Hepatic stellate cell (primary cell): ENCODE data around the gene RTKN.

Experiments
- DNase-seq: peaks from one replicate; pipeline ENCODE4 v3.0.0; 2011; ENCODE audit warnings: low spot score

RTKN gene

GRCh38 chr2:74379851-74380789, 61.6 kb downstream of the RTKN start, which contains the start of gene DCTN1:
Gene DCTN1, minus strand, starts transcription at chr2:74380311. Its CDS starts 274 bp downstream, at chr2:74380037.
- DNase-seq, result peak; percentile 87

DNA sequence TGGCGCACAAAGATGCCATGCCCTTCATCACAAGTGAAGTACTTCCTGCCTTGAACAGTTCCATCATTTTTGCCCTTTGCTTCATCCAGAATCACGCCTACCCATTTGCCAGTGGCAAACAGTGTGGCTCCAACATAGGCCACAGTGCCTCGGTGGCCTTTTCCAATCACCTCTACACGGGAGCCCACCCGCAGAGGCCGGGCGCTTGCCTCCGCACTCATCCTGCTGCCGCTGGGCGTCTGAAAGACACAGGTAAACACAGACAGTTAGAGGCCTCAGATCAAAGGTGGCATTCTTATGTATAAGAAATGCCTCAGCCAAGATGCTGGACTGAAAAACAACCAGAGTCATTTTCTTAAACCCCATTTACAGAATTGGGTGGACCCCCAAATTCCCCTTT, 63.7 kb downstream of the RTKN start:
- no peak for DNase-seq

DNA sequence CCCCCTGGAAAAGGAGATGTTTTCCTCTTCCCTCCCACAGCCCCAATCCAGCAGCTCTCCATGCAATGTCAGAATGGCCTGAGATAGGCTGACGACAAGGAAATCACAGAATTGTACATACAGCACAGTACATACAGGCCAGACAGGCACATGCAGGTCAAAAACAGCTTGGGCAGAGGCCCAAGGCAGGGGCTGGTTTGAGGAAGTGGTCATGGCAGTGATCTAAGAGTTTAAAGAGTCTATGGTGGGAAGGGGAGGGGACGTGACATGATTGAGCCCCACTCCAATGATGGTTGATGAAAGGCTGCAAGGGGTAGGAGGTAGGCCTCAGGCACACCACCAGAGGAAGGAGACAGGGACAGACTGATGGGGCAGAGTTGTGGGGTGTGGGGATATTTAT, 65.9 kb downstream of the RTKN start:
- DNase-seq, result no peak
